HG02642 (cell line): ENCODE results near the gene SLC47A1.
"Not testable (repeated sequence)": the region's sequence is repeated elsewhere in the genome, so short reads cannot be mapped to it uniquely, and the experiment has no call there.

Experiments used
- ATAC-seq: cut with Tn5 transposase; IDR thresholded peaks from one replicate; pipeline ENCODE4 v1.9.1; 2021; ENCODE audit warnings: mild to moderate bottlenecking; ENCODE audit not compliant: unreplicated experiment, poor library complexity

Gene SLC47A1

DNA sequence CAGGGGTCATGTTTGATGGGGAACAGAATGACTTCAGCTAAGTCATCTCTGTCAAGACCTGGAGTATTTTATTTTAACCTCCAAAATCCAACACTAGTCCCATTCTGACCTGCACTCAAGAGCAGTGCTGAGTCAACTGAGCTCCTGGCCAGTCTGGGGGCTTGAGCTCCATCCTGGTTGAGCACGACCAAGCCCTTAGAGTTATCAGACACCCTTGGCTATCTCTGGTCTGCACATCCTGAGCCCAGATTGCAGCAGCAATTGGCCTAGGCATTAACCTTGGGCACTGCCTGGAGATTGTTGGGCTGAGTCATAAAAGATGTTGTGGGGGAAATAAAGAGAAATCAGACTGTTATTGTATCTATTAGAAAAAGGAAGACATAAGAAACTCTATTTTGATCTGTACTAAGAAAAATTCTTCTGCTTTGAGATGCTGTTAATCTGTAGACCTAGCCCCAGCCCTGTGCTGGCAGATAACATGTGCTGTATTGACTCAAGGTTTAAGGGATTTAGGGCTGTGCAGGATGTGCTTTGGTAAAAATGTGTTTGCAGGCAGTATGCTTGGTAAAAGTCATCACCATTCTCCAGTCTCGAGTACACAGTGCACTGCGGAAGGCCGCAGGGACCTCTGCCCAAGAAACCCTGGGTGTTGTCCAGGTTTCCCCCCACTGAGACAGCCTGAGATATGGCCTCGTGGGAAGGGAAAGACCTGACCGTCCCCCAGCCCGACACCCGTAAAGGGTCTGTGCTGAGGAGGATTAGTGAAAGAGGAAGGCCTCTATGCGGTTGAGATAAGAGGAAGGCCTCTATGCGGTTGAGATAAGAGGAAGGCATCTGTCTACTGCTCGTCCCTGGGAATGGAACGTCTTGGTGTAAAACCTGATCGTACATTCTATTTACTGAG, 14.0 kb upstream of the SLC47A1 start:
- not testable (repeated sequence) for ATAC-seq

DNA sequence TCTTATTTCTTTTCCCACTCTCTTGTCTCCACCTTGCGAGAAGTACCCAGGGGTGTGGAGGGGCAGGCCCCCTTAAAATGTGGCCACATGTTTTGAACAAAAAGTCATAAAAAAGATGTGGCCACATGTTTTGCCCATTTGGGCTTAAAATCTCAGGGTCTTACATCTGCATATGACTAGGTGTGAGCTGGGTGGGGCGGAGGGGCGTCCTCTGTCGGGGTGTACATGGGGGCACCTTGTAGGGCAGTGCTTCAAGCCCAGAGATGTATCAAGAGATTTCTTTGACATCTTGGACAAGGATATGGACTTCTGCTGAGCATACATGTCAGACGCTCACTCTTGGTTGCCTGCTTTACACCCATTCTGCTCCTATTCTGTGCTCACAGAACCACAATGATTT, 13.0 kb upstream of the SLC47A1 start:
- no peak for ATAC-seq

DNA sequence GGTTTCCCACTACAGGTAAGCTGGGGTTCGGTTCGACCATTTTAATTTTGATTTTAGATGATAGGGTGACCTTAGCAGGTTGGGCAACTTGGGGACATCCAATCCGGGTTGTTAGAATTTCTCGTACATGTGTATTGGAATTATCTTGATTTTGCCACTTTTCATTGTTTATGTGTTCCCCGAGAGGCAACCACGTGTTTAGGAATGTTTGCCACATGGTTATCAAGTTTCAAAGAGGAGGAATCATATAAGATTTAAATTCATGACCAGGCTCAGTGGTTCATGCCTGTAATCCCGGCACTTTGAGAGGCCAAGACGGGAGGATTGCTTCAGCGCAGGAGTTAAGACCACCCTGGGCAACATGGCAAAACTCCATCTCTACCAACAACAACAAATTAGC, 10.0 kb upstream of the SLC47A1 start:
- no peak for ATAC-seq

DNA sequence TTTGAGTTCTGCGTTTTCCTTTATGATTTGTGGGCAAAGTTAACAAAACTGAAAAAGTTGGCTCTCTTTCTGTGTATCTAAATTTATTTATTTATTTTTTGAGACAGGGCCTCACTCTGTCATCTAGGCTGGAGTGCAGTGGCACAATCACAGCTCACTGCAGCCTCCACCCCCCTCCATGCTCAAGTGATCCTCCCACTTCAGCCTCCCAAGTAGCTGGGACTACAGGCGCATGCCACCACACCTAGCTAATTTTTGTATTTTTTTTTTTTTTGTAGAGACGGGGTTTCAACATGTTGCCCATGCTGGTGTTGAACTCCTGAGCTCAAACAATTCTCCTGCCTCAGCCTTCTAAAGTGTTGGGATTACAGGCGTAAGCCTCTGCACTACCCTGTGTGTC, 6.7 kb upstream of the SLC47A1 start:
- not testable (repeated sequence) for ATAC-seq

DNA sequence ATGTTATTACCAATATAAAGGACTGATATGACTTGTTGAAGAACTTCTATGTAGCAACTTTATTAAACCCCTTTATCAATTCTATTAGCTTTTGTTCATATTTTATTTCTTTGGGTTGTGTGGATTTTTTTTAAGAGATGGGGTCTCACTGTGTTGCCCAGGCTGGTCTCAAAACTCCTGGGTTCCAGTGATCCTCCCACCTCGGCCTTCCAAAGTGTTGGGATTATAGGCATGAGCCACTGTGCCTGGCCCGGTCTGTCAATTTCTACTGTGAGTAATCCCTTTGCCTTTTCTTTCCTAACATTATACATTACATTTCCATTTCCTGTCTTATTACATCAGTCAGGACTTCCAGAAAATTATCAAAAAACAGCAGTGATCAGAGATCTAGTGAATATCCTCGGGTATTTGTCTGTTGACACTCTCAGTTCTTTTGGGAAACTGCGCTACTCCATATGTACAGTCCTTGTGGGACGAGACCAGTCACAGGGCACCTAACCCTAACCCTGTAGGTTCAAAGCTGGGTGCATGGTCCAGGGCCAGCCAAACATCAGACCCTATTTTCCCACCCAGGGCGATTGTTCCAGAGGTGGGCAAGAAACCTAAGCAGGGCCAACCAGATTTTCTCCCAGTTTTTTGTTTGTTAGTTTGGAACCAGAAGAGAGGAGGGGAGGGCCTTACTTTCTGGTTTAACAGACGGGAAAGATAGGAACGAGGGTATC, 1.7 kb upstream of the SLC47A1 start:
- ATAC-seq: no peak

DNA sequence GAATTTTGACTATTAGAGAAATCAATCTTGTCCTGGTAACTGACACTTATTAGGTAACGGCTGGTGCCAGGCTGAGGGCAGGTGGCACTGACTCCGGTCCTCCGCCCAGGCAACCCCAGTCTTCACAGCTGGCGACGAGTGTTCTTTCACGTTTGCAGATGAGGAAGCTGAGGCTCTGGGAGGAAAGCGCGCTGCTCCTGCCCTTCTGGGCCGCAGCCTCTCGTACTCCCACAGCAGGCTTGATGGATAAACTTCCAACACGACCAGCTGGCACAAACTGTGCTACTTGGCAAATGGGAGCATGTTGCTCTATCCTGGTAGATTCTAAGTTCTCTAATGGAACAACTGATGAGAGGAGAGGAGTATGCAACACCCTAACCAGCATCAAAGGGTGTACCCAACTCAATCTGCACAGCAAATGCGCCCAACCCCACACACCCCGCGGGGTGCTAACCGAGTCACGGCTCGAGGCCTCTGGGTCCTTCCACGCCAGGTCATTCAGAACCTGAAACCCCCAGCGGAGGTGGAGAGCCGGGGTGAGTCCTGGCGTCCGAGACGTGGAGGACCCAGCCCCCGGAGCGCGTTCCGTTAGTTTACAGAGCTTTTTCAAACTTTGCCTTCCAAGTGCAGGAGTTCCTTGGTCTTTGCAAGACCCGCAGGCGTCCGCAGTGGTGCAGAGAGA, 477 bp upstream of the SLC47A1 start:
- ATAC-seq: no peak

DNA sequence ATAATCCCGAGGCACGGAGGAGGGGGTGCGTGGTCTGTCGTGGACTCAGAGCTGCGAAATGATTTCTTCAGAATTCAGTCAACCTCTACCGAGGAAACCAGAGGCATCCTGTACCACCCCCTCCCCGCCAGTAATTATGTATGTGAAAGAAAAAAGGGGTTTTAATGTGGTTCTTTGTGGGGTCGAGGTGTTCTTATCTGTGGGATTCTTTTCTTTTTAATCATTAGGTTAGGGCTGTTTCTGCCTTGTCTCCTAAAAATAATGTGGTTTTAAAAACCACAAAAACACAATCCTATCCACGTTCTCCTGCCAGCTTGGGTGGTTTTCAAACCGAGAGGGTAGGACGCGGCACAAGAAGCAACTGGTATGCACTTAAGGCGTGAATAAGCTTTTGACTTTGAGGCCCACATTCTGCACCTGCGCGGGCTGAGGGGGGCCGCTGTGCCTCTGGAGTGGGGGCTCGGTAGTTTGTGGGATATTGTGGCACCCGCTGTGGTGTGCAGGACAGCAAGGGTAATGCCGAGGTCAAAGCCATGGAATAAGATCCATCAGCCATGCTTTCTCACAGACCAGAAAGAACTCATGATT, 1.0 kb downstream of the SLC47A1 start:
- no peak for ATAC-seq

DNA sequence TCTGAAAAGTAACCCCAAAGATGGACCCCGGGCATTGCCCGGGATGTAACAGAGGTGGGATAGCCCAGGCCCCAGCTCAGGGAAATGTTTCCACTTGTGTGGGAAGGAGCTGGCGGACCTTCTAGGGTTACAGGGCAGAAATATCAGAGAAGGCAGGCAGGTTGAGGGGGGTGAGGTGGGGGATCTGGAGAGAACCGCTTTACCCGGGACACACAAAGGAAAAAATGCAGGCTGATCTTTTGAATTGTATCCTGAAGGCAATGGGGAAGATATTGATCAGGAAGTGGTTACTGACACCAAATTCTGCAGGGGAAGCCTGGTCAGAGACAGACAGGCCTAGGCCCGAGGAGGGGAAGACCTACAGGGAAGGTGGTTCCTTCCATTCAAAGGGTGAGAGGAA, 3.5 kb downstream of the SLC47A1 start:
- no peak for ATAC-seq

DNA sequence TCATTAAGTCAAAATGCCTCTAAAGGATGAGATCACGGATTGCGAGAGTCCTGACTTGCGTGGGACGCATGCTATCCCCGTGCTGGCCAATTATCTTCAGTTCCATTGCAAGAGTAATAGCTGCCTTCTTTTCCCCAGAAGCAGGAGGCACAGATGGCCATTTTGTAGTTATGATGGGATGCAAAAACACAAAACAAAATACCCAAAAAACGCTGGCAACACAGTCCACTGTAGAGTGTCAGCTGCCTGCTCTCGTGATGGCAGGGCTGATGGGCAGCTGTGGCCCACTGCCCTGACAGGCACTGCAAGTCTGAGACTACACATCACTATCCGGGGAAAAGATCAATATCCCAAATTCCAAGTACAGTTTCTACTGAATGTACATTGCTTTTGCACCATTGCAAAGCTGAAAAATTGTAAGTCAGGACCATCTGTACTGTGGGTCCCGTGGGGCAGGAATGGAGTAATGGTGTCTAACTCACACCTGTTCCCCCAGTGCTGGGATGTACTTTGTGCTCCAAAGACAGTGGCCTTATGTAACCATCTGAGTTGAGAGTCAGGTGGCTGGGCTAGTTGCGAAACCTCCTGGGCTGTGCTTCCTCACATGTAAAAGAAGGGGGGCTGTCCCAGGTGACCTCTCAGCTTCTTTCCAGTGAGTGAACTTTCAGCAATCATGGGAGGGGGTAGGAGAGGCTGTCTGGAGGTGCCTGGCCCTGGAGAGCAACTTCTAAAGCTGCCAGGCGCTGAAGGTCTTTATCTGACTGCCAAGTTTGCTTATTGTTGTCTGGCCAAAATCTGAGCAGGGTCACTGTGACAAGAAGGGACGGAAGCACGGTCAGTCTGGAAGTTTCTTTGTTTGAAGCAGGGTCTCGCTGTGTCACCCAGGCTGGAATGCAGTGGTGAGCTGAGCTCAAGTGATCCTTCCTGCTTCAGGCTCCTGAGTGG, 4.7 kb downstream of the SLC47A1 start:
- no peak for ATAC-seq

DNA sequence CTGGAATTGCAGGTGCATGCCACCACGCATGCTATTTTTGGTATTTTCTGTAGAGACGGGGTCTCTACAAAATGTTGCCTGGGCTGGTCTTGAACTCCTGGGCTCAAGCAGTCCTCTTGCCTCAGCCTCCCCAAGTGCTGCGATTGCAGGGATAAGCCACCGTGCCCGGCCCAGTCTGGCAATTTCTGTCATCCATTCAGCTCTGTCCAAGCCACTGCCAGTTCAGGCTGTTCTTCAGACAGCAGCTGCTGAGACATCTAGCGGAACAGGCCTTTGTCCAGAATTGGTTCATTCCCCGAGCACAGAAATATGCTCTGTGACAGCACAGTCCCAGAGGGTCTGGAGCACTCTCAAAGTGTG, 5.4 kb downstream of the SLC47A1 start:
- ATAC-seq: no peak

DNA sequence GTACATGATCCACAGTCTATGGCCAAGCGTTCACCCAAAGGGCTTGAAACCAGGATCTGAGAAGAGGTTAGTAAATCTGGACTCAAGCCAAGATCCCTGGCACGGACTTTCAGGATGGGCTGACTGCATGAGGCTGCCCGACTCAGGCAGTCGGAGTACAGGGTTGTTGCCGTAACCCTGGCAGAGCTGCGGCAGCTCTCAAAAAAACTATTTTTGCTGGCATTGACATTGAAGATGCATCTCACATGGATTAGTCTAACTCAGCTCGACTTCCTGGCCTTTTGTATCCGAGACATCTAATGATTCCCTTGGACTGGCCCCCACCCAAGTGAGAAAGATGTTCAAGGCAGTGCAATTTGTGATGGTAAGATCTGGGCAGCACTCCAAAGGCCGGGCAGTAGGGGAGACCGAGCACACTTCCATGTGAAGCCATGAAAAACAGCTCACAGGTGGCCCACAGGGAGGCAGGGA, 6.2 kb downstream of the SLC47A1 start:
- no peak for ATAC-seq

DNA sequence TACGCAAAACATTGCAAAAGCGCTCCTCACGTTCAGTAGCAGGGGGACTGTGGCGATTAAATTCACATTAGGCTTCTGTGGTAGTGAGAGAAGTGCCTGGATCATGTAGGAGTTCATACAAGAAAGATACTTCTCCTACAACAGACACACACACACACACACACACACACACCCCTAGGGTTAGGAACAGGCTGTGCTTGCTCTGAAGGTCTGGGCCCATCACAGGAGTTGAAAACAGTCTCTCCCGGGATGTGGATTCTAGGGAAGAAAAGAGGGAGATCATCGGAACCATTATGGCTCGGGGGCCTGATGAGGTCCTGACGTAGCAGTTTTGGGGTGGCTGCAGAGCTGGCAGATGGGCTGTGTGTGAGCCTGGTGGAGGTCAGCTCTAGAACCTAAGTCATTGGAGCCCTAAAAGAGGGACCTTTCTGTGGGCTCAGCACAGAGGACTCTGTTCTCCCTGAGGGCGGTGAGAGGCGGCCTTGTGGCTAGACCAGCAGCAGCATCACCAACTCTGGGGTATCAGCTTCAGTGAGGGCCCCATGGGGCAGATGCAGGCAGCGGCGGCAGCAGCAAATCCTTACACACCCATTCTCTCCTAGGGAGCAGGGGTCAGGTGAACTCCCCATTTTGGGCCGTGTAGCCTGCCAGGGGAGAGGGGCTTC, 7.2 kb downstream of the SLC47A1 start:
- no peak for ATAC-seq

DNA sequence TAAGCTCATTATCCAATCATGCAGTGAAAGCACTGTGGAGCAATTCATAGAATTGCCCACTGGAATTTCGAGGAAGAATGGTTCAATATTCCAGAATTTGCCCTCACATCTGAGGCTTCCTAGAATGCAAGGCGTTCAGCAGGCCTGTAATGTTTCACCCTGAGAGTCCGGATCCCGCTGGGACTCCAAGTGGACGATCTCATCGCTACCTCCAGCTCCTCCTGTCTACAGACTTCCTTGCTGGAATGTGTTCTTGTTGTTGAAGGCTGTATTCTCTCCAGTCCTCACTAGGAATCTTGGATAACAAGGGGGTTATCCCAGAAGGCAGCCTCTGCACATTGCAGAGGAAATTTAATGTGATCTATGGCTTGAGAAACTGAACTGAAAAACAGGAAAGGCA, 7.8 kb downstream of the SLC47A1 start:
- no peak for ATAC-seq

DNA sequence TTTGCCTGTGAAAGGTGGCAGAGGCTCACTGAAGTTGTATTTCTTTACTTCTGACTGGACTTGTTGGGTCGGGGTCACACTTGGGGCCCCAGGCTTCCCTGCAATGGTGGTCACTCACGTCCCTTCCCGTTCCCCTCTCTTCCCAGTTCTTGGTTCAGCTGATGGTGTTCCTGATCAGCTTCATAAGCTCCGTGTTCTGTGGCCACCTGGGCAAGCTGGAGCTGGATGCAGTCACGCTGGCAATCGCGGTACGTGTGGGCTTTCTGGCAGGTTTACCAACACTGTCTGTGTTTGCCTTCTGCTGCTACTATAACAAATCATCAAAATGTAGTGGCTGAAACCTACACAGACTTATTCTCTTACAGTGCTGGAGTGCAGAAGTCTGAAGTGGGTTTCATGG, 8.6 kb downstream of the SLC47A1 start:
- no peak for ATAC-seq

DNA sequence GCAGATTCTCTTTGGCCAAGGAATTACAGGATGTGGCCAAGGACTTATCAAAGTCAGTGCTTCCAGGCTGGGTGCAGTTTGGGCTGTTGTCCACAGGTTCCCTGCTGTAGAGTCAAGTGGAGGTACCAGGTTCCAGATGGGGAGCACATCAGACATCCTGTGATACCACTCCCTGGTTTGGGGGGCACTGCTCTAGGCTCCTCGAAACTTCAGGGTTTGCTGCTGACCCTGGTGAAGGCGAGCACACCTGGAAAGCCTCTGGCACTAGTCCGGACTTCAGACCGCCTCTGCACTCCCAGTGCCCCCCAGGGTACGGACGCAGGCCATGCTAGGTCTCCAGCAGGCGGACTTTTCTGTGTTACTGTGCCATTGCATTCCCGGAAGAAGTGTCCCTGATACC, 10.7 kb downstream of the SLC47A1 start:
- ATAC-seq: no peak

DNA sequence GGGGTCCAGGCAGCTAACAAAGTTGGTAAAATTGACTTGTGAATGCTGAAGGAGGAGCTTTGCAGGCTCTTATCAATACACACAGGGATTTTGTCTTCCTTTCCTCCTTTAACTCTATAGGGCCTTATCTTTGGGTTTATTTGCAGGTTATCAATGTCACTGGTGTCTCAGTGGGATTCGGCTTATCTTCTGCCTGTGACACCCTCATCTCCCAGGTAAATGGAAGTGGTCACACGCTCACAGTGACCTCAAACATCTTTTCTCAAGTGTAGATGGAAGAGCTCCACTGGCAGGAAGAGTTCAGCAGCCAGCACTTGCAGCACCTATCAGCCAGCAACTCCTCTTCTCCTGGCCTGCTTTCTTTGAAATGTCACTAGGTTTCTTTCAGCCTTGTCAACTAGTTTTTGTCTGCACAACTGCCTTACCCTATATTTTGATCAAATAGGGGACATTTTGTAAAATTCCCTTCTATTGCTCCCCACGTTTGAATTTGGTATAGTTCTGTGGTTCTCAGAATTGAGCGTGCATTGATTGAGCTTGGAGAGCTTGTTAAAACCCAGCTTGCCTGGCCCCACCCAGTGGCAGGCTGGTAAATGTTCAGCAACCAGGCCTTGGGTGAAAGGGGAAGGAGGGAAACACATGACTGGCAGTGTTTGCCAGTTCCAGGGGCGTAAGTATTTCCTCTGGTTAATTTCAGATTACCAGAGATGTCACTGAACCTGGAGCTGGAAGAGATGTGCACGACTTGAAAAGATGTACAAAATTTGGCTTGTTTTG, 12.8 kb downstream of the SLC47A1 start:
- ATAC-seq: no peak

DNA sequence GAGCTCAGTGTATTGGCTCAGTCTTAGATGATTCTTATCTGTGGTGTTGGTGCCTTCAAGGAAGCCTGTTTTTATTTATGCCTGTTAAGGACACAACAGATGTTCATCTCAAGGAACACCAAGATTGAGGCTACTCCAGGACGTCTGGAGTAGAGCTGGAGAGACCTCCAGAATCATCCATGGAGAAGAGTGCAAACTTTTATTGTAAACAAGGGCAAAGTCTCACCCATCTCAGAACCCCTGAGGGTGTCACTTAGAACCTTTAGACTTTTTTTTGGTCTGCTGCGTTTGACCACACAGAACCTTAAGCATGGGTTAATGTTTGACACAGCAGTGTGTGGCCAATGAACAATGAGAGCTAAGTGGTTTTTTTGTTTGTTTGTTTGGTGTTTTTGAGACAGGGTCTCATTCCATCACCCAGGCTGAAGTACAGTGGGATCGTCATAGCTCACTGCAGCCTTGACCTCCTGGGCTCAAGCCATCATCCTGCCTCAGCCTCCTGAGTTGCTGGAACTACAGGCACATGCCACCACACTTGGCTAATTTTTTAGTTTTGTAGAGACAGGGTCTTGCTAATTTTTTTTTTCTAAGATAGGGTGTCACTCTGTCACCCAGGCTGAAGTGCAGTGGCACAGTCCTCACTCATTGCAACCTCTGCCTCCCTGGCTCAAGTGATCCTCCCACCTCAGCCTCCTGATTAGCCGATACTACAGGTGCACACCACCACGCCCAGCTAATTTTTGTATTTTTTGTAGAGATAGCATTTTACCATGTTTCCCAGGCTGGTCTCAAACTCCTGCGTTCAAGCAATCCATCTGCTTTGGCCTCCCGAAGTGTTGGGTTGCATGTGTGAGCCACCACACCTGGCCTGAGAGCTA, 16.3 kb downstream of the SLC47A1 start:
- ATAC-seq: no peak
